ENCODE measurements around the gene COL25A1. TPM values are rescaled to one million over a fixed set of nuclear protein-coding genes. Genes with fewer than 3 reads are reported as not detected.

COL25A1 gene
- total RNA-seq, 1 donor from 2014 or later, result 10.4 TPM

- Mint-ChIP-seq H3K4me1 (ENCODE audit: low read depth, unreplicated experiment) (no peaks in the 10 kb centered on the region), H3K36me3 (ENCODE audit: low read depth, unreplicated experiment) (no peaks in the 10 kb centered on the region), H3K27me3 (ENCODE audit: low read depth, unreplicated experiment) (no peaks in the 10 kb centered on the region), H3K9me3 (ENCODE audit: unreplicated experiment) (no peaks in the 10 kb centered on the region), H3K4me3 (ENCODE audit: unreplicated experiment) (no peak overlapping the region), H3K27ac (ENCODE audit: unreplicated experiment) (no peak overlapping the region)
- TF ChIP-seq EZH2 (IDR thresholded peaks at IDR 0.05; ENCODE audit: insufficient read depth, low read length) (no peak), CTCF (IDR thresholded peaks at IDR 0.05; ENCODE audit: insufficient read depth, low read depth, low read length) (no peak)
- Histone ChIP-seq H3K9me3 (ENCODE audit: insufficient read depth, low read depth, low read length) (no peaks in the 10 kb centered on the region), H3K4me3 (ENCODE audit: insufficient read depth, low read depth, low read length) (no peak overlapping the region), H3K36me3 (ENCODE audit: insufficient read depth, low read length) (no peaks in the 10 kb centered on the region), H3K9ac (ENCODE audit: low read length) (no peak overlapping the region), H3K4me1 (ENCODE audit: insufficient read depth, low read length) (no peaks in the 10 kb centered on the region), H2AFZ (ENCODE audit: low read depth, low read length) (no peak overlapping the region), H3K79me2 (ENCODE audit: insufficient read depth, low read length) (no peaks in the 10 kb centered on the region), H3K27me3 (ENCODE audit: insufficient read depth, low read length) (no peaks in the 10 kb centered on the region), H4K20me1 (ENCODE audit: insufficient read depth, low read length) (no peaks in the 10 kb centered on the region), H3K27ac (ENCODE audit: low read depth, low read length) (no peak overlapping the region), H3K4me2 (ENCODE audit: low read length) (no peak overlapping the region)
- no peak for FAIRE-seq
- DNase-seq (ENCODE audit: low read depth), result no peak
Observed at GRCh38 chr4:108920395-108921087, 381.9 kb downstream of the COL25A1 start.

GRCh38 chr4:108919226-108919893 is 383.1 kb downstream of the COL25A1 start:
- Histone ChIP-seq H3K9ac (ENCODE audit: low read length) (no peak overlapping the region), H3K4me2 (ENCODE audit: low read length) (no peak overlapping the region), H3K27ac (ENCODE audit: low read depth, low read length) (no peak overlapping the region), H2AFZ (ENCODE audit: low read depth, low read length) (no peak overlapping the region), H3K4me3 (ENCODE audit: insufficient read depth, low read depth, low read length) (no peak overlapping the region), H3K79me2 (ENCODE audit: insufficient read depth, low read length) (no peaks in the 10 kb centered on the region), H3K27me3 (ENCODE audit: insufficient read depth, low read length) (no peaks in the 10 kb centered on the region), H4K20me1 (ENCODE audit: insufficient read depth, low read length) (no peaks in the 10 kb centered on the region), H3K4me1 (ENCODE audit: insufficient read depth, low read length) (no peaks in the 10 kb centered on the region), H3K9me3 (ENCODE audit: insufficient read depth, low read depth, low read length) (no peaks in the 10 kb centered on the region), H3K36me3 (ENCODE audit: insufficient read depth, low read length) (no peaks in the 10 kb centered on the region)
- Mint-ChIP-seq H3K4me1 (ENCODE audit: low read depth, unreplicated experiment) (no peaks in the 10 kb centered on the region), H3K27me3 (ENCODE audit: low read depth, unreplicated experiment) (no peaks in the 10 kb centered on the region), H3K36me3 (ENCODE audit: low read depth, unreplicated experiment) (no peaks in the 10 kb centered on the region), H3K4me3 (ENCODE audit: unreplicated experiment) (no peak overlapping the region), H3K27ac (ENCODE audit: unreplicated experiment) (no peak overlapping the region), H3K9me3 (ENCODE audit: unreplicated experiment) (no peaks in the 10 kb centered on the region)
- FAIRE-seq, result no peak
- no peak for TF ChIP-seq EZH2 (IDR thresholded peaks at IDR 0.05; ENCODE audit: insufficient read depth, low read length)
- no peak for DNase-seq (ENCODE audit: low read depth)

- Mint-ChIP-seq H3K4me3 (ENCODE audit: unreplicated experiment) (no peak overlapping the region), H3K36me3 (ENCODE audit: low read depth, unreplicated experiment) (no peaks in the 10 kb centered on the region), H3K4me1 (ENCODE audit: low read depth, unreplicated experiment) (no peaks in the 10 kb centered on the region), H3K27ac (ENCODE audit: unreplicated experiment) (no peak overlapping the region), H3K27me3 (ENCODE audit: low read depth, unreplicated experiment) (no peaks in the 10 kb centered on the region), H3K9me3 (ENCODE audit: unreplicated experiment) (no peaks in the 10 kb centered on the region)
- H3K4me2 ChIP-seq (ENCODE audit: low read length), result no peak overlapping the region
- no peak overlapping the region for H3K27ac ChIP-seq (ENCODE audit: low read depth, low read length)
- no peaks in the 10 kb centered on the region for H4K20me1 ChIP-seq (ENCODE audit: insufficient read depth, low read length)
- no peak overlapping the region for H2AFZ ChIP-seq (ENCODE audit: low read depth, low read length)
- H3K4me3 ChIP-seq (ENCODE audit: insufficient read depth, low read depth, low read length), result no peak overlapping the region
- no peaks in the 10 kb centered on the region for H3K4me1 ChIP-seq (ENCODE audit: insufficient read depth, low read length)
- H3K79me2 ChIP-seq (ENCODE audit: insufficient read depth, low read length), result no peaks in the 10 kb centered on the region
- DNase-seq (ENCODE audit: low read depth) (no peak), FAIRE-seq (no peak)
- no peaks in the 10 kb centered on the region for H3K27me3 ChIP-seq (ENCODE audit: insufficient read depth, low read length)
- TF ChIP-seq EZH2 (IDR thresholded peaks at IDR 0.05; ENCODE audit: insufficient read depth, low read length) (no peak), CTCF (IDR thresholded peaks at IDR 0.05; ENCODE audit: insufficient read depth, low read depth, low read length) (no peak)
- H3K9ac ChIP-seq (ENCODE audit: low read length), result no peak overlapping the region
- no peaks in the 10 kb centered on the region for H3K36me3 ChIP-seq (ENCODE audit: insufficient read depth, low read length)
- no peaks in the 10 kb centered on the region for H3K9me3 ChIP-seq (ENCODE audit: insufficient read depth, low read depth, low read length)
Observed at GRCh38 chr4:108917255-108917654, 385.2 kb downstream of the COL25A1 start.

Measured in astrocyte (in vitro differentiated cells and primary cell).